Hepatocyte (in vitro differentiated cells): ENCODE results near the gene MYDGF.

ENCODE experiments used
- CTCF ChIP-seq: fragments of 200-600 bp; sonication (generic); IDR thresholded peaks from 2 replicates; pipeline ENCODE4 v1.5.1; 2016; ENCODE audit warnings: antibody characterized with exemption, mild to moderate bottlenecking; ENCODE audit not compliant: poor library complexity
- EZH2 ChIP-seq: fragments of 200-600 bp; sonication (generic); IDR thresholded peaks from 2 replicates; pipeline ENCODE4 v1.6.1; 2016; ENCODE audit warnings: antibody characterized with exemption, mild to moderate bottlenecking, borderline replicate concordance
- EZH2phosphoT487 ChIP-seq: fragments of 200-600 bp; sonication (generic); IDR thresholded peaks from one replicate; pipeline ENCODE4 v1.6.1; 2018; ENCODE audit warnings: antibody characterized with exemption, mild to moderate bottlenecking, low read depth, moderate library complexity; ENCODE audit not compliant: unreplicated experiment, severe bottlenecking

GRCh38 chr19:4707956-4708650 lies 38.0 kb upstream of the MYDGF start:
- TF ChIP-seq CTCF (no peak), EZH2 (no peak), EZH2phosphoT487 (no peak)
